Posterior vena cava (tissue), 2 donors: Measurements from ENCODE around the gene MYOZ1. TPM values are rescaled to one million over a fixed set of nuclear protein-coding genes. Genes with fewer than 3 reads are reported as not detected.
"Not testable (repeated sequence)": the region's sequence is repeated elsewhere in the genome, so short reads cannot be mapped to it uniquely, and the experiment has no call there.

Source experiments
- DNase-seq: peaks from one replicate; pipeline ENCODE4 v3.0.0-alpha.2; 2020; ENCODE audit warnings: low spot score
- intact Hi-C, 2 donors: fragments of 100-400 bp; cut with DNase I; formaldehyde crosslinking; loops; one replicate each; pipeline versions ENCODE4 v1.14.1 to v1.14.2; 2022 to 2023
- total RNA-seq, 2 donors: library from RNA; stranded (reverse); fragmentation: NEBNext Ultra II Directional; extraction: Animal tissue kit (Norgen Biotek cat#: 25700); gene quantifications; one replicate each; pipeline ENCODE4 v1.2.1, GENCODE V29; 2021
- donor health status: DM: yes; HTN: yes; CAD: no.
- donor health status: DM: yes; HTN: yes; CAD: no.

MYOZ1 gene
- total RNA-seq, 2 donors from 2014 or later, result 2.8 to 3.3 TPM

DNA sequence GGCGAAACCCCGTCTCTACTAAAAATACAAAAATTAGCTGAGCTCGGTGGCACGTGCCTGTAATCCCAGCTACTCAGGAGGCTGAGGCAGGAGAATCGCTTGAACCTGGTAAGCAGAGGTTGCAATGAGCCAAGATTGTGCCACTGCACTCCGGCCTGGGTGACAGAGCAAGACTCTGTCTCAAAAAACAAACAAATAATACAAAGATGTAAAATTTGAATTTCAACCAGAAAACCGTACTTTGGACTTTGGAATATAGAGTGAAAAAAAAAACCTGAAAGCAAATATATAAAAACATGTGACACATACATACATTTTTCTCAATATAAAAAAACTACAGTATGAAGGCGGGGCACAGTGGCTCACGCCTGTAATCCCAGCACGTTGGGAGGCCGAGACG, 20.3 kb downstream of the MYOZ1 start:
- intact Hi-C loops, DNase-seq: not testable (repeated sequence)

DNA sequence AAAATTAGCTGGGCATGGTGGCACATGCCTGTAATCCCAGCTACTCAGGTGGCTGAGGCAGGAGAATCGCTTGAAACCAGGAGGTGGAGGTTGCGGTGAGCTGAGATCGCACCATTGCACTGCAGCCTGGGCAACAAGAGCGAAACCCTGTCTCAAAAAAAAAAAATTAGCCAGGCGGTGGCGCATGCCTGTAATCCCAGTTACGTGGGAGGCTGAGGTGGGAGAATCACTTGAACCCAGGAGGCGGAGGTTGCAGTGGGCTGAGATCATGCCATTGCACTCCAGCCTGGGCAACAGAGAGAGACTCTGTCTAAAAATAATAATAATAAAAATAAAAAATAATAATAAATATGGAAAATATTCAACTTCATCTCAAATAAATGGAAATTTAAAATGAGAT, 24.1 kb downstream of the MYOZ1 start:
- intact Hi-C loops, DNase-seq: not testable (repeated sequence)

DNA sequence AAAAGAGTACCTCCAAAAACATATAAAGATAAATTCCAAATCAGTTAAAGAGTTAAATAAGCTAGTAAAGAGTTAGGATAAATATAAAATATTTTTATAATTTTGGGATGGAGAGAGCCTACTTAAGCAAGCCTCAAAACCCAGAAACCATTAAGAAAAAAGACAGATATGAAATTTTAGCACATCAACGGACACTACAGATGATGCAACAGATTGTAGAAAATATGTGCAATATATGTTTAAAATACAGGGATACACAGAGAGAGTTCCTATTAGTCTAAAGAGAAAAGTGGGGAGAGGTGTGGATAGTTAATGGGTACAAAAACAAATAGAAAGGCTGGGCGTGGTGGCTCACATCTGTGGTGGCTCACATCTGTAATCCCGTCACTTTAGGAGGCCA, 26.6 kb downstream of the MYOZ1 start:
- DNase-seq, result no peak
- intact Hi-C loops, result no loop called here

DNA sequence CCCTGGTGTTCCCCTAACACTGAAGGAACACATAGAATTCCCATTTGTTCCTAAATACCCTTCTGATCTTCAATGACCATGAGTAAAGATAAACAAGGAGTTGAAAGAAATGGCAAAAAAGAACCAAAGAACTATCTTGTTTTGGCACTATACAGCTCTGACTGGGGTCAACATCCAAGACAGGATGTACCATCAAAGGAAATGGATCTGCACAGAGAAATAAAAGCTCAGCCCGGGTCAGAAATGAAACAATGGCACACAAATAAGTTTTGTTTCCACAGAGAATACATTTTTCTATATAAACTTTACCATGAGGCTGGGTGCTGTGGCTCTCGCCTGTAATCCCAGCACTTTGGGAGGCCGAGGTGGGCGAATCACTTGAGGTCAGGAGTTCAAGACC, 32.2 kb downstream of the MYOZ1 start:
- no peak for DNase-seq
- intact Hi-C loops, result no loop called here

DNA sequence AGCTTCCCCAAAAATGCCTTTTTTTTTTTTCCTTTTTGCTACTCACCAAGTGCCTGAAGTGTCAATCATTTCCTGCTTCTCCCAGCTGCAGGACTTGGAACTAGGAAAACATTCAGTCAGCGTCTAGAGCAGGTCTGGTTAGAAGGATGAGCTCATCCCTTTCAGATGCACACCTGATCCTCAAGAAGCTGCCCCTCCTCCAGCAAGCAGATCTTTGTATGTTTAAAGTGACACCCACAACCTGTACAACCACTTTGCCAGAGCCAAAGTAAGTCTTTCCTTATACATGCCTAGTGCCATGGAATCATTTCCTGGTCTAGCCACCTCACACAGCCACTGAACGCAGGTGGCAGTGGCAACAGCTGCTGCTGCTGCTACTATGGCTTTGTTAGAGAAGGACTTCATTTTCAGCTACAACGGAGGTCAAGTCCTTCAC, 39.8 kb downstream of the MYOZ1 start:
- no peak for DNase-seq
- intact Hi-C loops, result no loop called here

DNA sequence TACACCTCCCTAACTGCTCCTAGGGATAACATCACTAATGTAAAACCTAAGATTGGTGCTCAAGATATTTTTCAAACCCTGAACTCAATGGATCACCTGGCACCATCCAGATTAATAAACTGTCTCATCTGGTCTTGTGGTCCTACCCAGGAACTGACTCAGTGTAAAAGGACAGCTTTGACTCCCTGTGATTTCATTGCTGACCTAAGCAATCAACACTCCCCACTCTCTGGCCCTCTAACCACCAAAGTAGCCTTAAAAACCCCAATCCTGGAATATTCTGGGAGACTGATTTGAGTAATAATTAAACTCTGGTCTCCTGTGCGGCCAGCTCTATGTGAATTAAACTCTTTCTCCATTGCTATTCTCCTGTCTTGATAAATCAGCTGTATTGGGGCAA, 43.9 kb downstream of the MYOZ1 start:
- intact Hi-C loops, result no loop called here
- DNase-seq, result no peak

DNA sequence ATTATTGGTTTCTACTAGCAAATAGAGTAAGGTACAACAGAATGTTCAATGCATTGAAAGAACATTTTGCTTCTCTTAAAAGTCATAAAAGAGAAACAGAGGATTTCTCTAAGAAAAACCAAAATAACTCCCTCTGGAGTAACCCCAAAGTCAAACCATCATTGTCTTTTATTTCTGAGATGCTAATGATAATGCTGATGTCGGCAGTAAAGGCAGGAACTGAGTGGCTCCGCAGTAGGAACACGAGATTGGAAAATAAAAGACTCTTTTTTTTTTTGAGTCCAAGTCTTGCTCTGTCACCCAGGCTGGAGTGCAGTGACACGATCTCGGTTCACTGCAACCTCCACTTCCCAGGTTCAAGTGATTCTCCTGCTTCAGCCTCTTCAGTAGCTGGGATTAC, 47.5 kb downstream of the MYOZ1 start:
- intact Hi-C loops, result no loop called here
- DNase-seq, result no peak

DNA sequence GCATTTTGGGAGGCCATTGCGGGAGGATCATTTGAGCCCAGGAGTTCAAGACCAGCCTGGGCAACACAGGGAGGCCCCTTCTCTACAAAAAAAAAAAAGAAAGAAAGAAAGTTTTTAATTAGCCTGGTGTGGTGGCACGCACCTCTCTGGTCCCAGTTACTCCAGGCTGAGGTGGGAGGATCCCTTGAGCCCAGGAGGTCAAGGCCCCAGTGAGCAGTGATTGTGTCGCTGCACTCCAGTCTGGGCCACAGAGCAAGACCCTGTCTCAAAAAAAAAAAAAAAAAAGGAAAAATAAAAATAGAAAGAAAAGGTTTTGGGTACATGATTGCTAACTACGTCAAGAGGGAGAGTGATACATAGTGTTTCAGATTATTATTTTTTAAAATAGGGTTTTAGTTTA, 48.2 kb downstream of the MYOZ1 start:
- no peak for DNase-seq
- intact Hi-C loops, result no loop called here

DNA sequence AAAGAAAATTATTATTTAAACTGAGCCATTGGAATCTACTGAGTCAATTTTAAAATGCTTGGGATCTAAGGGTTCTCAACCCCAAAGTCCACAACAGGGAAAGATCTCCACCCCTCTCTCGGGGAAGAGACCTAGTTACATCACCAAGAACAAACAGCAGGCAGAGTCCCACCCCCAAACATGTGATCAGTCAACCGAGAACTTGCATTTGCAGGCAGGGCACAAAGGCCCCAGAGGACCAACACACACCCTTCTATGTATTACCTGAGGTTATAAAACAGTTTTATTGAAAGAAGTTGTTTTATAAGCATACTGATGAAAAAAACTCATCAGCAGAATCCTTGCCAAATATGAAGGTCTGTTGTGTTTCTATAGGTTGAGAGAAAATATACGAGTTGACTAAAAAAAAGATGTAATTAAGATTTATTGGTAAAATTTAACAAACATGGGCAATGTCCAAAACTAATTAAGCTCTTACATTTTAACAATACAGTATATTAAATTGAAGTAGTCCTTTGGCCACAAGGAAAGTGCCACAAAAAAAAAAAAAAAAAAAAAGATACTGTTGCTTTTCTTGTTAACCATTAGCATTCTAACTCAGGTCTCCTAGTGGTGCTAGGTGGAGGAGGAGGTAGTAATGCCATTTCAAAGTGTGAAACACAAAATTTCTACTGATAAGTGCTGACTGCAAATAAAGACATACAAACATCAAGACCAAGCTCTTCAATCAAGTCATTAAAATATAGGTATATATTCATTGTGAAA, 49.2 kb downstream of the MYOZ1 start:
- intact Hi-C loops, result no loop called here
- no peak for DNase-seq

DNA sequence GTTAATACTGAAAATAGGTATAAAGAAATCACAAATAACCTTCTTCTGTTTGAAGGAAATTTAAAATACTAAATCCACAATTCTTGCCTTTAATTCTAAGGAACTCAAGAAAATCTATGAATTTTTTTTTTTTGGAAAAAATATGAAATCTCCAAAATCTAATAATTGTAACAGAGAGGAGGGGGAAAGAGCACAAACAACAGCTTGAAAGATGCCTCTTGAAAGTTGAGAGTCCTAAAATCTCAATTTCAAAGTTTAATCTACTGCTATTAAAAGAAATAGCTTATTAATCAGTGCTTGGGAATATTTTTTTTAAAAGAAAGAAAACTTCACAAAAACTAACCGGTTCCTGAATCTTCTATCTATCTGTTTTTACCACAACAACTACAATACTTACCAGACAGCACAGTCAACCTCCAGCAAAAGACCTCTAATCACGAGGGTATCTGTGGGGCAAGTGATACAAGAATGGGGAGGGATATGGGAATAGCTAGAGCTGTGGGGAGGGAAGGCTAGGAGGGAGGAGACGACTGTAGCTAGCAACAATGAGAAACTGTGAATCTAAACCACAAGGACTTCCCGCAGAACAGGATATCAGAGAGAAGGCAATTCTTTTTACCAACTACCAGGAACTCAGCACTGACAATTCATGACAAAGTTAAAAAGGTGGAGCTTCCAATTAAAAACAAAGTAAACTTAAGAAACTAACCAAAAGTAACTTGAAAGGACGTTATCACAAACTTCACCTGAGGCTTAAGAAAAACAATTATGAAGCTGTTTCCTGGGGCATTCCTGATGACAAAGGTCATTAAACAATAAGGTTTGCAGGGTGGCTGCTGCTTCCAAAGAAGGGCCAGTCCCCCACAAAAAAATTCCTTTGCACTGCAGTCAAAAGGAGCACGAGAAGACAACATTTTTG, 50.1 kb downstream of the MYOZ1 start, which contains the start of gene USP54:
Gene USP54 (minus strand): TSS at position 462 of the 919 bp plus-strand sequence. CDS start 15,684 bp downstream, outside the sequence.
- intact Hi-C loops, result no loop called here
- no peak for DNase-seq

DNA sequence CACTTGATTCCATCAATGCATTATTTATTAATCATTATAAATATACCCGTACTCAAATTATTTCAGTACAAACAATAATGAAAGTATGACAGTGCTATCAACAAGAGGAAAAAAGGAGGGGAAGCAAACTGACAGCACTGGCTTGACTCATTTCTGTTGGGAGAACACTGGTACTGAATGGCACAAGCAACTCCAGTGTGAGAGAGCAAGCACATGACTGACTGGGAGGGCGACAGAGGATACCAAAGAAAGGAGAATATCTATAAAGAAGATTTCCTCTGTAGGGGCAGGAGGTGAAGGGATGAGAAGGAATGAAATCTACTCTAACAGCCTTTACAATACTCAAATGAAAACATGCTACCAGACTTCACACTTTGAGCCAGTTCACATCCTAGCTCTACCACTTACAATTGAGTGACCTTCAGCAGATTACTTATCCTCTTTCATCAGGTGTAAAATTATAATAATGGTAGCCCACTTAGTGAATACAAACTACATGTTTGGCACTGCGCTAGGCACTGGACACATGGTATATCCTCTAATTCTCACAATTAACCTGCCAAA, 51.6 kb downstream of the MYOZ1 start:
- intact Hi-C loops, result no loop called here
- DNase-seq, result no peak

DNA sequence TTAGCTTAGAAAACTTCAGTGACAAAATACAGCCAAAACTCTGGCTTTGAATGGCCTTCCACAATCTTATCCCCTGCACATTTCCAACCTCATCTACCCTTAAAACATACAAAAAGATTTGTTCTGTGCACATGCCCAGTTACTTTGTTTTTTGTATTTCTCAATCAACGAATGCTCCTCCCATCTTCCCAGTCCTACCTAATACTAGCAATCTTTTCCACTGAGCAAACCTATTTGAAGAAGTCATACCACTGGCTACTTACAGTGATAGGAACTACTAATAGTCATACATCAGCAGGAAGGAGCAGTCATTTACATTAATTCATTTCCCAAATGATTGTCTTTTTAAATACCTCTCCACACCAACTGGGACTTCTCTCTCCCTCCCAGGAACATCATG, 52.6 kb downstream of the MYOZ1 start:
- intact Hi-C loops, result no loop called here

DNA sequence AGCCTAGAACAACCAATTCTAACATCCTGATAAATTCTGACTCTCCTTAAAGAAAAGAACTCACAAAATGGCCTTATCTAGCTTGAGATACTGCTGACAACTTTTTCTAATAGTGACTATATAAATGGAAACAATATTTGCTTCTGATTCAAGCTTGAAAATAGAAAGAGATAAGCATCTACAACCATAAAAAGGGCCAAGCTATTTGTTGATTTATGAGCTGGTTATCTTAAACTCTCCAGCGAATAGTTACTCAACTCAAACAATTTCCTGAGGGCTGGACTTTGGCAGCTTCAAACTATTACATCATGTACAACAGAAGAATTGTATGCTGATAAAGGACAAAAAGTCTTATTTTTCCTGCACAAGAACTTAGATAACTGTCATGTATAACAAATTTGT, 54.7 kb downstream of the MYOZ1 start:
- DNase-seq, result no peak
- intact Hi-C loops, result no loop called here

More for the DNA sequence above, 52.6 kb downstream of the MYOZ1 start:
- DNase-seq, result no peak

DNA sequence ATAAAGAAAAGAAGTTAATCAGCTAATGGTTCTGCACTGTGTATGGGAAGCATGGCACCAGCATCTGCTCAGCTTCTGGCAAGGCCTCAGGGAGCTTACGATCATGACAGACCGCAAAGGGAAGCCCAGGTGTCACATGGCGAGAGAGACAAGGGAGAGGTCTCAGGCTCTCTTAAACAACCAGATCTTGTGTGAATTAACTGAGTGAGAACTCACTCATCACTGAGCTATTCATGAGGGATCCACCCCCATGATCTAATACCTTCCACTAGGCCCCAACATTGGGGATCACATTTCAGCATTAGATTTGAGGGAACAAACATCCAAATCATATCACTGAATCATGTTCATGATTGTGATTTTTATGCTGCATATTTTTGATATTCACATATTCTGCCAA, 55.9 kb downstream of the MYOZ1 start:
- DNase-seq, result no peak
- intact Hi-C loops, result no loop called here

DNA sequence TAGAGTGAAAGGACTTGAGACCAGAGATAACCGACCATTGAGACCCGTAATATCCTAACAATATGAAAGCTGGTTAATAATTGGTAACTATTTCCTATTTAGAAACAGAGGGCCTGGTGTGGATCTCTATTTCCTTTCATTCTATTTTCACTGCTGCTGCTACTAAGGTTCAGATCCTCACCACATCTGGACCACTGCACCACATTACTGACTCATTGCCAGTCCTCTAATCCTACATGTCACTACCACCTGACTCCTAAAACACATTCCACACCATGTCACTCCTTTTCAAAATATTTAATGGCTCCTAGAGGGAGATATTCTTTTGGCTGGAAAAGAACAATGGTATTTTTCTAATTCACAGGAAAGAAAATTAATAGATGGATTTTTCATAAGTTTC, 56.5 kb downstream of the MYOZ1 start:
- DNase-seq, result no peak
- intact Hi-C loops, result no loop called here

DNA sequence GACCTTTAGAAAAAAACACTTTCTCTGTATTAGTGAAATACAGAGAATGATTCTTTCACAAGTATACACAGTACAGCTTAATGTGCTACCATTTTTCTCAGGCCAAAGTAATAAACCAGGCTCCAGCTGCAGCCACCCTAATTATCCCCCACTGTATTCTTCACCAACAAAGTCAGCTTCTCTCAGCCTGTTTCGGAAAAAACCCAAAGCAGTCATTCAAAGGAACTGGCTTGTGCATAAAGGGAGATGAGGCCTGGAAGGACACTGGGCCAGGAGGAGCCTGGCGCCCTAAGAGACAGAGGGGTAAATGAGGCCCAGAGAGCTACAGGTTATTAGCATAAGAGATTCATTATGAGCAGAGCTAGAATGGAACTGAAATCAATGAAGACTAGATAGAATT, 59.4 kb downstream of the MYOZ1 start:
- no peak for DNase-seq
- intact Hi-C loops, result no loop called here
